Testis (tissue), 3 donors: ENCODE data around the gene PSMD4. TPM values are rescaled to one million over a fixed set of nuclear protein-coding genes. Genes with fewer than 3 reads are reported as not detected.

ENCODE experiments used
- DNase-seq: peaks from one replicate; pipeline ENCODE4 v3.0.0-alpha.2; 2019
- H3K27ac ChIP-seq, 2 donors: fragments of 200-600 bp; sonication (generic); one replicate each; pipeline ENCODE4 v1.5.1; 2019
- H3K27me3 ChIP-seq: fragments of 200-600 bp; sonication (generic); one replicate; pipeline ENCODE4 v1.5.1; 2019
- H3K36me3 ChIP-seq: fragments of 200-600 bp; sonication (generic); one replicate; pipeline ENCODE4 v1.5.1; 2017; ENCODE audit warnings: low read depth; ENCODE audit errors: missing control alignments
- H3K4me1 ChIP-seq: fragments of 200-600 bp; sonication (generic); one replicate; pipeline ENCODE4 v1.5.1; 2019
- H3K4me3 ChIP-seq, 2 donors: fragments of 200-600 bp; sonication (generic); one replicate each; pipeline ENCODE4 v1.5.1; 2017 to 2019
- H3K9me3 ChIP-seq: fragments of 200-600 bp; sonication (generic); one replicate; pipeline ENCODE4 v1.5.1; 2017
- CTCF ChIP-seq, 3 experiments: fragments of 450-650 bp in 2 of 3; fragments of 200-600 bp in 1 of 3; sonication (generic) in 1 of 3; IDR thresholded peaks; one replicate each; pipeline ENCODE4 v1.5.1; 2016 to 2019; ENCODE audit warnings: antibody characterized with exemption in 3 of 3, mild to moderate bottlenecking in 2 of 3, moderate library complexity in 1 of 3
- POLR2A ChIP-seq: fragments of 450-650 bp; IDR thresholded peaks from one replicate; pipeline ENCODE4 v1.6.1; 2017; ENCODE audit warnings: antibody characterized with exemption, mild to moderate bottlenecking, moderate library complexity
- WGBS, 2 donors: methylation state at CpG; one replicate each; pipeline ENCODE4 v1.1.5; 2018; 5-methylcytosine and 5-hydroxymethylcytosine counted together
- intact Hi-C: fragments of 100-400 bp; cut with DNase I; formaldehyde crosslinking; loops from one replicate; pipeline ENCODE4 v1.15.1; 2023; ENCODE audit warnings: low total_unique reads
- polyA plus RNA-seq: library from polyadenylated mRNA; stranded (reverse); fragments of 350-450 nt; fragmentation: Illumina TruSeq; extraction: RNeasy Lipid Tissue Mini Kit (QIAGEN cat#74804); gene quantifications from one replicate; pipeline ENCODE4 v1.2.3, GENCODE V29; 2014; ENCODE audit warnings: low read depth, low replicate concordance; ENCODE audit not compliant: insufficient read depth
- total RNA-seq, 2 donors: library from RNA; depleted of rRNA; stranded (reverse); fragments of >200 nt; gene quantifications; one replicate each; pipeline ENCODE4 v1.2.3, GENCODE V29; 2016

PSMD4 gene
- total and polyA plus RNA-seq, 3 donors from 2014 or later: 164 to 333 (median 196) TPM

- TF ChIP-seq POLR2A (no peak), CTCF (IDR thresholded peaks at IDR 0.05) (no peak)
- H3K4me3 ChIP-seq: no peak overlapping the region
- H3K9me3 ChIP-seq: no peaks in the 10 kb centered on the region
- H3K4me1 ChIP-seq: peaks cover 15% of the 10 kb centered on the region
- WGBS, 2 donors: 91 to 100% methylated on average over 1 to 10 of the region's 10 CpGs
- H3K27me3 ChIP-seq: no peaks in the 10 kb centered on the region
- H3K36me3 ChIP-seq: no peaks in the 10 kb centered on the region
- H3K27ac ChIP-seq: no peak overlapping the region
- no peak for DNase-seq
- intact Hi-C loops: no loop called here
Observed at GRCh38 chr1:151286619-151287340, 32.2 kb downstream of the PSMD4 start.

GRCh38 chr1:151287341-151287699 is 32.8 kb downstream of the PSMD4 start:
- intact Hi-C loops: no loop called here
- Histone ChIP-seq H3K36me3 (no peaks in the 10 kb centered on the region), H3K27me3 (no peaks in the 10 kb centered on the region), H3K4me3 (no peak overlapping the region), H3K9me3 (no peaks in the 10 kb centered on the region), H3K27ac (no peak overlapping the region), H3K4me1 (peaks cover 15% of the 10 kb centered on the region)
- 85 to 92% methylated on average over 7 of the region's 7 CpGs for WGBS, 2 donors
- DNase-seq: no peak
- TF ChIP-seq POLR2A (no peak), CTCF (IDR thresholded peaks at IDR 0.05) (no peak)

GRCh38 chr1:151287767-151288500 is 33.4 kb downstream of the PSMD4 start:
- Histone ChIP-seq H3K27me3 (no peaks in the 10 kb centered on the region), H3K4me1 (peaks cover 15% of the 10 kb centered on the region), H3K27ac (no peak overlapping the region), H3K4me3 (no peak overlapping the region), H3K9me3 (no peaks in the 10 kb centered on the region), H3K36me3 (no peaks in the 10 kb centered on the region)
- TF ChIP-seq POLR2A: no peak
- TF ChIP-seq CTCF (IDR thresholded peaks at IDR 0.05): no peak
- DNase-seq: no peak
- 86 to 90% methylated on average over 5 to 18 of the region's 22 CpGs for WGBS, 2 donors
- intact Hi-C loops: no loop called here

- Histone ChIP-seq H3K9me3 (no peaks in the 10 kb centered on the region), H3K27me3 (no peaks in the 10 kb centered on the region), H3K36me3 (no peaks in the 10 kb centered on the region), H3K4me3 (no peak overlapping the region), H3K4me1 (peaks cover 10% of the 10 kb centered on the region), H3K27ac (no peak overlapping the region)
- intact Hi-C loops: no loop called here
- DNase-seq: no peak
- TF ChIP-seq CTCF (IDR thresholded peaks at IDR 0.05) (no peak), POLR2A (no peak)
- 86 to 91% methylated on average over 7 to 14 of the region's 14 CpGs for WGBS, 2 donors
Observed at GRCh38 chr1:151288502-151288901, 34.0 kb downstream of the PSMD4 start.
